NCI-H2196 treated with DMSO at 0.1 percent for 48 hours (cell line): ENCODE results near the gene ABHD8.

Experiments used
- DNase-seq: peaks from one replicate; lab custom pipeline; 2025; ENCODE audit not compliant: unreplicated experiment; lab: John Stamatoyannopoulos, UW

The ABHD8 gene

DNA sequence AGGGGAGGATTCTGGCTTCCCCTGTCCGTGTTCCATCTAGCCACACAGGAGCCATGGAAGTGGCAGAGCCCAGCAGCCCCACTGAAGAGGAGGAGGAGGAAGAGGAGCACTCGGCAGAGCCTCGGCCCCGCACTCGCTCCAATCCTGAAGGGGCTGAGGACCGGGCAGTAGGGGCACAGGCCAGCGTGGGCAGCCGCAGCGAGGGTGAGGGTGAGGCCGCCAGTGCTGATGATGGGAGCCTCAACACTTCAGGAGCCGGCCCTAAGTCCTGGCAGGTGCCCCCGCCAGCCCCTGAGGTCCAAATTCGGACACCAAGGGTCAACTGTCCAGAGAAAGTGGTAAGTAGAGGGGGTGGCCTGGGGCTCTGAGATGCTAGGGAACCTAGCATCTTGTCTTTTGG, 34.5 kb downstream of the ABHD8 start:
- DNase-seq: no peak

DNA sequence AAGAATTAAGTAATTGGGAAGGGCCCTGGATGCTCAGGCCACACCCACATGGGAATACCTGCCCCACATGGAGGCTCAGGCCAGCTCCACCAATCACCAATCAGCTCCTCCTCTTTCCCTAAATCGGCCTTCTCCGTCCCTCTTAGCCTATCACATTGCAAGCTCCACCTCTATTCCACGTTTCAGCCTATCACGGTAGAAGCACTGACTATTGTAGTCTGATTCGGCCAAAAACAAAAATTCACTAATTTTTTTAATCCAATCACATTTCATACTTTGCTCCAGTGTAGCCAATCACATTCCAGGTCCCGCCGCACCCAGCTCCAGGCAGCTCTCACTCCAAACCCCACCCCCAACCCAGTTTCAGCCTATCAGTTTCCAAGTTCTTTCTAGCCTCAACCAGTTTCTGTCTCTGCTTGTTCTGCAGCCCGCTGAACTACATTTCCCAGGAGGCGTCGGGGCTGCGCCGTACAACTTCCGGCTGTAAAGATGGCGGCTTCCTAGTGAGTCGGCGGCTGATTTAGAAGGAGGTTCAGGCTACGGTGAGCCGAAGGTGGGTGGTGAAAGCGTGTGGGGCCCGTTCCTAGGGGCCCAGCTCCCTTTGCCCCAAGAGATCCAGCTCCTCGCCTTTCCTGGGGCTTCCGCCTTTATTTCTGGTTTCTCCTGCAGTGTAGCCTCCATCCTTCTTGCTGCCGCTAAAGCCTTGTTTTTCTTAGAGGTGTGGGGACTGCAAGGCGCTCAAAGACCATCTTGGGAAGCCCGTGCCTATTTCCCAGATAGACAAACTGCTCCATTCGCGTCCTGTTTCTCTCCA, 36.0 kb downstream of the ABHD8 start, which contains the start of gene BABAM1:
TSS of gene BABAM1 (plus strand) at position 469 of the 814 bp plus-strand sequence. CDS start 1,364 bp downstream, outside the sequence.
- DNase-seq: peak; percentile 97

DNA sequence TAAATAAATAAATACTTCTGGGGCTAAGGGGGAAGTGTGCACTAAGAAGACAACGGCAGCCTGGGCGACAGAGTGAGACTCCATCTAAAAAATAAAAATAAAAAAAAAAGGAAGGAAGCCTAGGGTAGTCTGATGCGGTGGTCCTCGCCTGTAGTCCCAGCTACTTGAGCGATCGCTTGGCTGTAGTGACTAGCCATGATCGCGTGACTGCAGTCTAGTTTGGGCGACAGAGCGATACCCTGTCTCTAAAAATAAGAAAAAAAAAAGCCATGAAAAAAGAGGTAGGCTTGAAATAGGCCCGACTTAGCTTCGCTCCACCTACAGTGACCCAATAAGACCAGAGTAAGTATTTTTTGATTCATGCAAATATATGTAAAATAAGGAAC, 36.6 kb downstream of the ABHD8 start:
- no peak for DNase-seq

- DNase-seq: no peak
Observed at GRCh38 chr19:17266026-17266425, 37.2 kb downstream of the ABHD8 start.

GRCh38 chr19:17264641-17264979, 38.6 kb downstream of the ABHD8 start, which contains the start of gene USHBP1:
USHBP1 (minus strand) TSS chr19:17264745; CDS start chr19:17264299, 446 bp downstream.
- no peak for DNase-seq

DNA sequence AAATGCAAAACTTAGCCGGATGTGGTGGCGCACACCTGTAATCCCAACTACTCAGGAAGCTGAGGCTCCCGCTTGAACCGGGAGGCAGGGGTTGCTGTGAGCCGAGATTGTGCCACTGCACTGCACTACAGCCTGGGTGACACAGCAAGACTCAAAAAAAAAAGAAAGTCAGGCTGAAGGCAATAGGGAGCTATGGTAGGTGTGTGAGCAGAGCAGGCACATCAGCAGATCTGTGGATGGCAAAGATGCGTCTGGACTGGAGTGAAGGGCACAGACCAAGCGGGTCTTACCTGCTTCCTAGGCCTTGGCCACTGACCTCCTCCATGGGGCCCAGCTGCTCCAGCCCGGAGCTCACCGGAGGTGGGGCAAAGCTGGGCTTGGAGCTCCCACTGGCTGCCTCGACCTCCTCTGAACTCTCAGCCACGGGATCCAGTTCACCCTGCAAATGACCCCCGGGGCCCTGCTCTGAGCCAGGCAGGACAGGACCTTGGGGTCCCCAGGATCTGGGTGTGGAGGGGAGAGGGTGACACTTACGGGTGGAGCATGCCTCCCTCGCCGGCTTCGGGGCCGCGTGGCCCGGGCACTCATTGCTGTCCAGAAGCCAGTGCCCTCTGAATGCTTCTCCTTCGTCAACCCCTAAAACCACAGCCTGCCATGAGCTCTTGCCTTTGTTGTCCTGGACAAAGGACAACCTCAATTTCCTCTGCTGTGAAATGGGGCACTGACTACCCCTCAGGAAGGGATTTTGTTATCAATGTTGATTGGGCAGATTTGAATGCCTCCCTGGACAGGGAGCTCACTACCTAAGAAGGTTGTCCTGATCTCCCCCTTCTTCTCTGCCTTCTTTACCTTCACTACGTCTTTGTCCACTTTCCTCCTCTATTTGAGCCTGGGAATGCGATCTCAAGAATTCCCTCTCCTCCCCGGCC, 39.2 kb downstream of the ABHD8 start:
- DNase-seq: no peak

DNA sequence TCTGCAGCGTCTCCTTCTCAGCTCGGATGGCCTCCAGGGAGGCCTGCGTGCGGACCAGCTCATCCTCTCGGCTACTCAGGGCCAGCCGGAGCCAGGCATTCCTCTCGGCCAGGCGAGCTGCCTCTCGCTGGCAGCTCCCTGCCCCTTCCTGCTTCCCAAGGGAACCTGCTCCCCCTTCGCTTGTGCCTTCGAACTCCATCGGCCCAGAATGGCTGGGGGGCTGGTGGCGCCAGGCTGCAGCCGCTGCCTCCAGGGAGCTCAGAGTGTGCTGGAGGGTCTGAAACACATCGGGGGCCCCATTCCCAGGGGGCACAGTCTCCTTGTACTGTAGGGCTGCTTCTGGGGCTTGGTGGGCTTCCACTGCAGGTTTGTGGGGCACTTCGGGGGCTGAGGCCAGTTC, 40.7 kb downstream of the ABHD8 start:
- DNase-seq: no peak

DNA sequence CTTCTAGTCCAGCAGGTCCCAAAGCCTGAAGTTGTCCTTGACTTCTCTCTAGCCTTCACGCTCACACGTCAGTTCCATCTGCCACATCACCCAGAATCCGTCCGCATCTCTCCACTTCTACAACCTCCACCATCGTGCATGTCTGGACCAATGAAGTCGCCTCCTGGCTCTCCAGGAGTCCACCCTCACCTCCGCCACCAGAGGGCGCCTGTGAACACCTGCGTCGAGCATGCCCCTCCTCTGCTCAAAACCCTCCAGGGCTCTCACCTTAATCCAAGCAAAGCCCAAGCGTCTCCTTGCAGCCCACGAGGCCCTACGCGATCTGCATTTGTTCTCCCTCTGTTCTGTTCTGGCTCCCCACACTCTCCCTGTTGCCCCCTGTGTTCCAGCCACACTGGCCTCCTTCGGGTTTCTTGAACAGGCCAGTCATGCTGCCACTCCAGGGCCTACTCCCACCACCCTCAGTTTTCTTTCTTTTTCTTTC, 42.3 kb downstream of the ABHD8 start:
- DNase-seq: peak; percentile 74

DNA sequence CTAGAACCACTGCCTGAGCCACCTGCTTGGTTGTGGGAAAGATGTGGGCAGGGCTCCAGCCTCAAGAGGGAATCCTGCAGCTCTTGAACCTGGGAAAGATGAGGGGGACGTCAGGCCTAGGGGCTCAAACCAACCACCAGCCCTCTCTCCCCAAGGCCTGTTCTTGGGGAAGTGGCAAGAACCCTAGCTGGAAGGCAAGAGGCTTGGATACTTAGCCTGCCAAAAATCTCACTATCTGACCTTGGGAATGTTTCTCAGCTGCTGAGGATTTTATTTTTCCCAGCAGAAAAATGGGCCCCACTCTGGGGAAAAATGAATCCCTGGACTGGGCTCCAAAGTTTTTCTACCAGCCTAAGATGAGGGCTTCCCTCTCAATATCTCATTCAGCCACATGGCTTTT, 43.3 kb downstream of the ABHD8 start:
- no peak for DNase-seq

GRCh38 chr19:17259118-17259780, 44.0 kb downstream of the ABHD8 start:
- no peak for DNase-seq

DNA sequence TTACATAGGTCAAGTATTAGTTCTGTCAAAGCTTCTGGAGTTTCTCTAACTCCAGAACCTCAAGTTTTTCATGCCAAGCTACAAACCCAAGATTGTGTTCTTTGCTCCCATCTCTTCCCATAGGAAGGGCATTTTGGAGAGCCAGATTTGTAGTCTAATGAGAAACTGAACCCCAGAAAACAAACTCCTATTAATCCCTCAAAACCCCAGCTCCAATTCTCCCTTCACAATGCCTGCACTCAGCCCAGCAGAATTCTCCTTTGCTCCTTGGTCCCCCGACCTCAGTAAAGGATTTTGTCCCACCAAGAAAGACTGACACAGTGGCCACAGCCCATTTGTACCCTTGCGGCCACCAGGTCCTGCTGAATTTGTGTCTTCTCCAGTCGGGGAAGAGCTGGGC, 47.1 kb downstream of the ABHD8 start:
- DNase-seq: no peak

DNA sequence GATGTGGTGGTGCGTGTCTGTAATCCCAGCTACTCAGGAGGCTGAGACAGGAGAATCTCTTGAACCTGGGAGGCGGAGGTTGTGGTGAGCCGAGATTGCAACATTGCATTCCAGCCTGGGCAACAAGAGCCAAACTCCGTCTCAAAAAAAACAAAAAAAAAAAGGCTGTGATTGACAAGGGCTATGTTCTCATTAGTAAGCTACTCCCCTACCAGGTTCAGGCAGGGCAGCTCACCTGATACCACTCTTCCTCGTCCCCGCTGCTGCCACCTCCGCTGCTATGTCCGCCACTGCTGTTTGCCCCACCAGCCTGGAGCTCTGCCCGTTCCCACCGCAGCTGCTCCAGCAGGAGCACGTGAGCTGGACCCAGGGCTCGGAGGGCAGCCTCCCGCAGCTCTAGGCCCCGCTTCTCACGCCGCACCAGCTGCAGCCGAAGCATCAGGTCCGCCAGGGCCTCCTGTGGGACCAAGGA, 48.0 kb downstream of the ABHD8 start:
- peak; percentile 36 for DNase-seq

DNA sequence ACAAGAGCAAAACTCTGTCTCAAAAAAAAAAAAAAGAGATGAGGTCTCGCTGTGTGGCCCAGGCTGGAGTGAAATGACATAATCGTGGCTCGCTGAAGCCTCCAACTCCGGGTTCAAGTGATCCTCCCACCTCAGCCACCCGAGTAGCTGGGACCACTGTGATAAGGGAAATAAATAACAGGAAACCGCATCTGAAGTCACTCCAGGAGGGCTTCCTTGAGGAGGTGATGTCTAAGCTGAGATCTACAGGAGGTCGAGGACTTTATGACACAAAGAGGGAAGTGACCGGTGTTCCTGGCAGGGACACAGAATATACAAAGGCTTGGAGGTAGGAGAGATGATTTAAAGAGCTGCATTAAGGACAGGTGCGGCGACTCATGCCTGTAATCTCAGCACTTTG, 48.6 kb downstream of the ABHD8 start:
- no peak for DNase-seq

DNA sequence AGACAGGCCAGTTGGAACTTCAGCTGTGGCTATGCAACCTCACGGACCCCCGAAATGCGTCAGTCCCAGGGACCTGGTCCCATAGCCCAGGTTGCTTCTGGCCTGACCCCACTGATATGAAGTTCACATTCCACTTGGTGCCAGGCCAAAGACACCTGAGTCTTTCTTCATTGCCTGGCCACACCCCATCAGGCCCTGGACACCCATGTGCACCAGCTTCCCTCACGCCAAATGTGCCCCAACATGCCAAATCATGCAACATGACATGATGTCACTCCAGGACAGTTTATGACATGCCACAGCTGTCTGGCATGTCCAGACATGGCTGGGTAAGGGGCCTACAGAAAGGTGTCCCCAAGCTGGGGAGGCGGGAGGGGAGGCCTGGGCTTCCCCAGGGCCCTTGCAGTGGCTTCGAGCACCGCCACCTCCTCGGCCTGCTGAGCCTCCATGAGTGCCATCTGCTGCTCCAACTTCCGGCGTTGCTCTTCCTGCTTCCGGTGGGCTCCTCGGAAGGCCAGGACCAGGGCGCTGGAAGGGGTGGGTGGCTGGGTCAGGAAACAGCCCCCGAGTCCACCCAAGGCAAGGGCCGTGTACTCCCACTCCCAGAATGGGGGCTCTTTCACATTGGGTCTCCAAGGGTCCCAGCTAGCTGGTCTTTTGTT, 53.2 kb downstream of the ABHD8 start:
- no peak for DNase-seq

- DNase-seq: peak; percentile 52
Observed at GRCh38 chr19:17248011-17248776, 55.0 kb downstream of the ABHD8 start.

- DNase-seq: peak; percentile 67
Observed at GRCh38 chr19:17246681-17247425, 56.4 kb downstream of the ABHD8 start.

DNA sequence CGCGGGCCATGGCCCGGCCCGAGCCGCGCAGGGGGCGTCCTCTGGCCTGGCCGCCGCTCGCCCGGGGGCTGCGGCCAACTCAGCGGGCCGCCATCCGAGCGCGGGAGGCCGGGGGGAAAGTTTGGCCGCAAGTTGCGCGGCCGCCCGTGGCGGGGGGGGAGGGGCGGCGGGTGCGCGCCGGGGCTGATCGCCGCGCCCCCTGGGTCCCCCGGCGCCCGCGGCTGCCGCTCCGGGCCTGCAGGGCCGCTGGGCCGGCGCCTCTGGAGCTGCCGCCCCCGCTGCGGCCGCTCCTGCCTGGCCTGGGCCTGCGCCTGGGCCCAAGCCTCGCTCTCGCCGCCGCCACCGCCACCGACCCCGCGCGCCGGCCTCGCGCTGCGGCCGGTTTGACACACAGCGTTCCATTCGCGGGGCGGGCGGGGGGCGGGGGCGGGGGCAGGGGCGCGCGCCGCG, 57.7 kb downstream of the ABHD8 start, which contains the start of gene NR2F6:
TSS of gene NR2F6 (minus strand) at position 385 of the 450 bp plus-strand sequence. CDS start 699 bp downstream, outside the sequence.
- no peak for DNase-seq

DNA sequence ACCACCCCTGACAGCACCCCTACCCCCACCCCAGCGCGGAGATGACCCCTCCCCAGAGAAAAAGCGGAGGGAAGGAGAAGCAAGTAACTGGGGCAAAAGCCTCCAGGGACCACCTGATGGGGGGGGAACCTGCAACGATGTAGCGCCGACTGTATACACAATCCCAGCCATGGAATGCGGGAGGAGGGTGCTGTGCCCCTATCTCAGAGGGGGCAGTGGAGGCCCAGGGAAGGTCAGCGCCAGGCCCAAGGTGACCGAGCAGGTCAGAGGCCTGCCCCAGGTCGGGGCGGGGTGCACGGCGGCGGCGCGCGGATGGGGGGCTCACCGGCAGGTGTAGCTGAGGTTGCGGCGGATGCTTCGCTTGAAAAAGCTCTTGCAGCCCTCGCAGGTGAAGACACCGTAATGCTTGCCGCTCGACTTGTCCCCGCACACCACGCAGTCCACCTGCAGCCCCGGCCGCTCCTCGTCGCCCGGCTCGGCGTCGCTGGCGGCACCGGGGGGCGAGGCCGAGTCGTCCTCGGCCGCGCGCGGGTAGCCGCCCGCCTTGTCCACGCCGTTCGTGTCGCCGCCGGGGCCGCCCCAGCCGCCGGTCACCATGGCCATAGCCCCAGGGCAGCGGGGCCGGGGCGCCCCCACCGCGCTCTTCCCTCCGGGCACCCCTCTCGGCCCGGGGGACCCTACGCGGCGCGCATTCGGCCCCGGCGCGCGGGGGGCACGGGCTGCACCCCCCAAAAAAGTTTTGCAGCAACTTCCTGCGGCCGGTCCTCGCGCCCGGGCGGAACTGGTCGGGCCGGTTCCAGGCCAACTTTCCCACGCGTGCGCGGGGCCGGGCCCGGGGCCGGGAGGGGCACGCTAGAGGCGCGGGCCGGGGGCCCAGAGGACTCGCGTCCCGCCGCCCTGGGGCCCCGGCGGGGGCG, 58.3 kb downstream of the ABHD8 start:
- DNase-seq: no peak
